ENCODE data around the gene TPT1.

Gene TPT1

GRCh38 chr13:45341034-45341798, at the start of gene TPT1:
Gene TPT1, minus strand, starts transcription at chr13:45341183. Its CDS starts 114 bp downstream, at chr13:45341069.
- no peak for TF ChIP-seq CTCF (IDR thresholded peaks at IDR 0.05)

GRCh38 chr13:45388664-45389063, 47.7 kb upstream of the TPT1 start:
- no peak for TF ChIP-seq CTCF (IDR thresholded peaks at IDR 0.05)

- no peak for TF ChIP-seq CTCF (IDR thresholded peaks at IDR 0.05)
Measured at GRCh38 chr13:45385907-45386553, 45.0 kb upstream of the TPT1 start.

- TF ChIP-seq CTCF (IDR thresholded peaks at IDR 0.05), result no peak
Measured at GRCh38 chr13:45385320-45385719, 44.3 kb upstream of the TPT1 start.

GRCh38 chr13:45384474-45385174, 43.6 kb upstream of the TPT1 start:
- no peak for TF ChIP-seq CTCF (IDR thresholded peaks at IDR 0.05)

- TF ChIP-seq CTCF (IDR thresholded peaks at IDR 0.05), result no peak
Measured at GRCh38 chr13:45381196-45381595, 40.2 kb upstream of the TPT1 start.

GRCh38 chr13:45374917-45375316, 33.9 kb upstream of the TPT1 start:
- TF ChIP-seq CTCF (IDR thresholded peaks at IDR 0.05), result no peak

Measured in LNCAP (cell line).